ENCODE results near the gene RIN3.

GRCh38 chr14:92729634-92730358, 216.2 kb downstream of the RIN3 start:
- TF ChIP-seq CTCF (IDR thresholded peaks at IDR 0.05; ENCODE audit: insufficient read depth, low read depth, low read length) (no peak), EZH2 (IDR thresholded peaks at IDR 0.05; ENCODE audit: insufficient read depth, low read length) (no peak)

Data from astrocyte (in vitro differentiated cells and primary cell).